Measurements from ENCODE around the gene FECH.

Gene FECH

GRCh38 chr18:57561728-57562423 lies 24.6 kb downstream of the FECH start:
- H3K27me3 Mint-ChIP-seq: no peaks in the 10 kb centered on the region
- peak; percentile 31 to 42 for ATAC-seq (replicated peaks)
- H3K27ac Mint-ChIP-seq: no peak overlapping the region
- peaks cover 19 to 33% of the 10 kb centered on the region in 2 donors for H3K36me3 Mint-ChIP-seq
- no peaks in the 10 kb centered on the region for H3K4me1 Mint-ChIP-seq
- H3K4me3 Mint-ChIP-seq: no peak overlapping the region
- no peaks in the 10 kb centered on the region for H3K9me3 Mint-ChIP-seq
- DNase-seq: no peak

GRCh38 chr18:57561261-57561660 lies 25.2 kb downstream of the FECH start:
- H3K4me3 Mint-ChIP-seq: no peak overlapping the region

GRCh38 chr18:57559314-57559713 lies 27.2 kb downstream of the FECH start:
- DNase-seq (no peak), ATAC-seq (replicated peaks) (no peak)
- Mint-ChIP-seq H3K27me3 (no peaks in the 10 kb centered on the region), H3K4me3 (no peak overlapping the region), H3K4me1 (no peaks in the 10 kb centered on the region), H3K27ac (no peak overlapping the region), H3K9me3 (no peaks in the 10 kb centered on the region), H3K36me3 (peaks cover 20 to 40% of the 10 kb centered on the region in 2 donors)

More at GRCh38 chr18:57561261-57561660, 25.2 kb downstream of the FECH start:
- Mint-ChIP-seq H3K4me1 (no peaks in the 10 kb centered on the region), H3K27me3 (no peaks in the 10 kb centered on the region), H3K27ac (no peak overlapping the region), H3K9me3 (no peaks in the 10 kb centered on the region), H3K36me3 (peaks cover 25 to 40% of the 10 kb centered on the region in 2 donors)
- no peak for DNase-seq
- no peak for ATAC-seq (replicated peaks)

- Mint-ChIP-seq H3K36me3 (peaks cover 23 to 44% of the 10 kb centered on the region in 2 donors), H3K4me3 (no peak overlapping the region), H3K4me1 (no peaks in the 10 kb centered on the region), H3K27me3 (no peaks in the 10 kb centered on the region), H3K27ac (no peak overlapping the region), H3K9me3 (no peaks in the 10 kb centered on the region)
- DNase-seq (no peak), ATAC-seq (replicated peaks) (no peak)
These were observed 31.4 kb downstream of the FECH start for GRCh38 chr18:57555134-57555533.

GRCh38 chr18:57550510-57550909 lies 36.0 kb downstream of the FECH start:
- no peak overlapping the region for H3K4me3 Mint-ChIP-seq
- H3K36me3 Mint-ChIP-seq: peaks cover 6 to 15% of the 10 kb centered on the region in 2 donors
- H3K9me3 Mint-ChIP-seq: no peaks in the 10 kb centered on the region
- DNase-seq (no peak), ATAC-seq (replicated peaks) (no peak)
- H3K27ac Mint-ChIP-seq: no peak overlapping the region
- peaks cover 0 to 6% of the 10 kb centered on the region in 2 donors for H3K27me3 Mint-ChIP-seq
- H3K4me1 Mint-ChIP-seq: peaks cover under 1 to 2% of the 10 kb centered on the region in 2 donors

- Mint-ChIP-seq H3K27me3 (peaks cover 0 to 6% of the 10 kb centered on the region in 2 donors), H3K4me1 (peaks cover 6 to 10% of the 10 kb centered on the region in 2 donors), H3K36me3 (peaks cover 3 to 6% of the 10 kb centered on the region in 2 donors), H3K9me3 (no peaks in the 10 kb centered on the region), H3K4me3 (no peak overlapping the region), H3K27ac (no peak overlapping the region)
- ATAC-seq (replicated peaks) (no peak), DNase-seq (no peak)
These were observed 39.2 kb downstream of the FECH start for GRCh38 chr18:57547260-57547659.

- DNase-seq: no peak
- no peak overlapping the region for H3K27ac Mint-ChIP-seq
- H3K36me3 Mint-ChIP-seq: no peaks in the 10 kb centered on the region
- peaks cover 0 to 9% of the 10 kb centered on the region in 2 donors for H3K27me3 Mint-ChIP-seq
- peaks cover 6 to 10% of the 10 kb centered on the region in 2 donors for H3K4me1 Mint-ChIP-seq
- peak; percentile 77 to 80 for ATAC-seq (replicated peaks)
- H3K4me3 Mint-ChIP-seq: peak overlapping the region in 1 of 2 donors; percentile 39
- no peaks in the 10 kb centered on the region for H3K9me3 Mint-ChIP-seq
These were observed 41.4 kb downstream of the FECH start for GRCh38 chr18:57544936-57545660.

- ATAC-seq (replicated peaks): no peak
- H3K27me3 Mint-ChIP-seq: peaks cover 0 to 16% of the 10 kb centered on the region in 2 donors
- no peak overlapping the region for H3K4me3 Mint-ChIP-seq
- H3K36me3 Mint-ChIP-seq: no peaks in the 10 kb centered on the region
- peaks cover 6 to 10% of the 10 kb centered on the region in 2 donors for H3K4me1 Mint-ChIP-seq
- DNase-seq: no peak
- H3K27ac Mint-ChIP-seq: no peak overlapping the region
- H3K9me3 Mint-ChIP-seq: no peaks in the 10 kb centered on the region
These were observed 42.9 kb downstream of the FECH start for GRCh38 chr18:57543560-57543959.

GRCh38 chr18:57542812-57543427 lies 43.6 kb downstream of the FECH start:
- Mint-ChIP-seq H3K9me3 (no peaks in the 10 kb centered on the region), H3K4me1 (peaks cover 6 to 10% of the 10 kb centered on the region in 2 donors), H3K27me3 (peaks cover 0 to 16% of the 10 kb centered on the region in 2 donors), H3K27ac (no peak overlapping the region), H3K36me3 (no peaks in the 10 kb centered on the region), H3K4me3 (no peak overlapping the region)
- ATAC-seq (replicated peaks) (no peak), DNase-seq (no peak)

GRCh38 chr18:57542126-57542525 lies 44.4 kb downstream of the FECH start:
- ATAC-seq (replicated peaks) (no peak), DNase-seq (no peak)
- Mint-ChIP-seq H3K4me3 (no peak overlapping the region), H3K36me3 (no peaks in the 10 kb centered on the region), H3K9me3 (no peaks in the 10 kb centered on the region), H3K4me1 (peaks cover 6 to 10% of the 10 kb centered on the region in 2 donors), H3K27me3 (peaks cover 0 to 11% of the 10 kb centered on the region in 2 donors), H3K27ac (no peak overlapping the region)

- DNase-seq: no peak
- Mint-ChIP-seq H3K9me3 (no peaks in the 10 kb centered on the region), H3K27me3 (peaks cover 0 to 11% of the 10 kb centered on the region in 2 donors), H3K27ac (no peak overlapping the region), H3K36me3 (no peaks in the 10 kb centered on the region), H3K4me1 (no peaks in the 10 kb centered on the region), H3K4me3 (no peak overlapping the region)
- no peak for ATAC-seq (replicated peaks)
These were observed 46.8 kb downstream of the FECH start for GRCh38 chr18:57539702-57540101.

- Mint-ChIP-seq H3K4me3 (no peak overlapping the region), H3K36me3 (no peaks in the 10 kb centered on the region), H3K27ac (no peak overlapping the region), H3K27me3 (peaks cover 0 to 11% of the 10 kb centered on the region in 2 donors), H3K4me1 (no peaks in the 10 kb centered on the region), H3K9me3 (no peaks in the 10 kb centered on the region)
- ATAC-seq (replicated peaks) (no peak), DNase-seq (no peak)
These were observed 47.9 kb downstream of the FECH start for GRCh38 chr18:57538614-57539013.

- Mint-ChIP-seq H3K36me3 (no peaks in the 10 kb centered on the region), H3K27ac (no peak overlapping the region), H3K9me3 (no peaks in the 10 kb centered on the region), H3K4me1 (no peaks in the 10 kb centered on the region), H3K27me3 (peaks cover 5 to 24% of the 10 kb centered on the region in 2 donors), H3K4me3 (no peak overlapping the region)
- no peak for ATAC-seq (replicated peaks)
- DNase-seq: no peak
These were observed 52.0 kb downstream of the FECH start for GRCh38 chr18:57534511-57534909.

- ATAC-seq (replicated peaks): no peak
- no peaks in the 10 kb centered on the region for H3K9me3 Mint-ChIP-seq
- H3K36me3 Mint-ChIP-seq: no peaks in the 10 kb centered on the region
- no peak for DNase-seq
- no peak overlapping the region for H3K4me3 Mint-ChIP-seq
- no peaks in the 10 kb centered on the region for H3K4me1 Mint-ChIP-seq
- no peak overlapping the region for H3K27ac Mint-ChIP-seq
- H3K27me3 Mint-ChIP-seq: peaks cover 7 to 23% of the 10 kb centered on the region in 2 donors
These were observed 52.5 kb downstream of the FECH start for GRCh38 chr18:57533868-57534510.
